Right atrium auricular region (tissue), 2 donors: ENCODE measurements around the gene PARP6. TPM values are rescaled to one million over a fixed set of nuclear protein-coding genes. Genes with fewer than 3 reads are reported as not detected.

Experiments used
- DNase-seq: peaks from one replicate; pipeline ENCODE4 v3.0.0-alpha.2; 2019; ENCODE audit warnings: low spot score
- H3K27ac ChIP-seq, 2 donors: fragments of 200-600 bp; sonication (generic); 1 replicate in 1 of 2; 2 replicates in 1 of 2; pipeline ENCODE4 v1.5.1; 2016 to 2019
- H3K27me3 ChIP-seq, 2 donors: fragments of 200-600 bp; sonication (generic); one replicate each; pipeline versions ENCODE4 v1.5.1 to v1.6.0; 2017 to 2019
- H3K36me3 ChIP-seq: fragments of 200-600 bp; sonication (generic); one replicate; pipeline ENCODE4 v1.5.1; 2016
- H3K4me1 ChIP-seq, 2 donors: fragments of 200-600 bp; sonication (generic); one replicate each; pipeline versions ENCODE4 v1.5.1 to v1.6.0; 2017 to 2019
- H3K4me3 ChIP-seq, 2 donors: fragments of 200-600 bp; sonication (generic); 1 replicate in 1 of 2; 2 replicates in 1 of 2; pipeline ENCODE4 v1.5.1; 2017 to 2019; ENCODE audit warnings: mild to moderate bottlenecking in 1 of 2, moderate library complexity in 1 of 2
- H3K9me3 ChIP-seq, 2 donors: fragments of 200-600 bp; sonication (generic); one replicate each; pipeline ENCODE4 v1.5.1; 2019
- total RNA-seq, 2 donors: library from RNA; depleted of rRNA; stranded (reverse); fragments of >200 nt; gene quantifications; one replicate each; pipeline ENCODE4 v1.1.0, GENCODE V29; 2016
- TF ChIP-seq, protein P1 (sequence below), 2 donors: fragments of 200-600 bp; sonication (generic); IDR thresholded peaks; one replicate each; pipeline ENCODE4 v1.5.1; 2019; ENCODE audit warnings: antibody characterized with exemption in 2 of 2

Gene PARP6
- total RNA-seq, 2 donors from 2014 or later = 29.9 to 44.1 TPM

GRCh38 chr15:72252663-72253299 lies 19.6 kb downstream of the PARP6 start:
- TF ChIP-seq, protein P1, sequence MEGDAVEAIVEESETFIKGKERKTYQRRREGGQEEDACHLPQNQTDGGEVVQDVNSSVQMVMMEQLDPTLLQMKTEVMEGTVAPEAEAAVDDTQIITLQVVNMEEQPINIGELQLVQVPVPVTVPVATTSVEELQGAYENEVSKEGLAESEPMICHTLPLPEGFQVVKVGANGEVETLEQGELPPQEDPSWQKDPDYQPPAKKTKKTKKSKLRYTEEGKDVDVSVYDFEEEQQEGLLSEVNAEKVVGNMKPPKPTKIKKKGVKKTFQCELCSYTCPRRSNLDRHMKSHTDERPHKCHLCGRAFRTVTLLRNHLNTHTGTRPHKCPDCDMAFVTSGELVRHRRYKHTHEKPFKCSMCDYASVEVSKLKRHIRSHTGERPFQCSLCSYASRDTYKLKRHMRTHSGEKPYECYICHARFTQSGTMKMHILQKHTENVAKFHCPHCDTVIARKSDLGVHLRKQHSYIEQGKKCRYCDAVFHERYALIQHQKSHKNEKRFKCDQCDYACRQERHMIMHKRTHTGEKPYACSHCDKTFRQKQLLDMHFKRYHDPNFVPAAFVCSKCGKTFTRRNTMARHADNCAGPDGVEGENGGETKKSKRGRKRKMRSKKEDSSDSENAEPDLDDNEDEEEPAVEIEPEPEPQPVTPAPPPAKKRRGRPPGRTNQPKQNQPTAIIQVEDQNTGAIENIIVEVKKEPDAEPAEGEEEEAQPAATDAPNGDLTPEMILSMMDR (IDR thresholded peaks at IDR 0.05) = no peak
- no peak overlapping the region for H3K4me3 ChIP-seq
- no peak for DNase-seq
- H3K27me3 ChIP-seq = no peaks in the 10 kb centered on the region
- no peaks in the 10 kb centered on the region for H3K9me3 ChIP-seq
- peaks cover 97% of the 10 kb centered on the region for H3K36me3 ChIP-seq
- H3K4me1 ChIP-seq = no peaks in the 10 kb centered on the region
- H3K27ac ChIP-seq = no peak overlapping the region

DNA sequence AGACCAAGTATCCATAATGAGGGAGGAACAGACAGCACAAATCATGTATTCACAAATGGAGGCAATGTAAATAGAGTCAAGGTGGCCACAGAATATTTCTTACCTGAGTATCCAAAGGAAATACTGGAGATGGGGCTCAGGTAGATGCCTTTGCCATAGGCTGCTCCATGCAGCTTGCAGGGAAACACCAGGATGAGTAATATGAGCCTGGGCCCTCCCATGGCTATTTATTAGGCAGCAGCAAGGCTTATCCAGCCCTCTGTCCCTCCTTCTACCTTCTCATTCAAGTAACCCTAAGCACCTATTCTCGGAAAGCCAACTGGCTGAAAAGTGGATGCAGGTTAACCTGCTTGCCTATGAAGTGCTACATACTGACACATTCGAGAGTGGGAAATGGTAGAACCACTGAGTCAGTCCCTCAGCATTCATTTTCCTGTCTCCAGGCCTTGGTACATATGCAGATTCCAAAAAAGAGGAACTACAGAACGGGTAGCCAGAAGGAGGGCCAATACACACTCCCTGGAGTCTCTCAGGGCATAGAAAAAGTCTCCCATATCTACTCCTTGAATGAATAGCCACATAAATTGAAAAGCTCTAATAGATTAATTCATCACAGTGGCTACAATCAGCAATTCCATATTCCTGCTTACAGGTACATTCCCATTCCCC lies 23.1 kb downstream of the PARP6 start:
- DNase-seq = no peak
- H3K36me3 ChIP-seq = peaks cover 81% of the 10 kb centered on the region

GRCh38 chr15:72248514-72248913 lies 23.8 kb downstream of the PARP6 start:
- TF ChIP-seq, protein P1 (IDR thresholded peaks at IDR 0.05) = no peak
- no peak overlapping the region for H3K27ac ChIP-seq
- H3K36me3 ChIP-seq = peaks cover 79% of the 10 kb centered on the region
- no peak for DNase-seq
- no peaks in the 10 kb centered on the region for H3K4me1 ChIP-seq
- H3K9me3 ChIP-seq = no peaks in the 10 kb centered on the region
- H3K4me3 ChIP-seq = no peak overlapping the region
- H3K27me3 ChIP-seq = no peaks in the 10 kb centered on the region

More for the DNA sequence above, 23.1 kb downstream of the PARP6 start:
- TF ChIP-seq, protein P1 (IDR thresholded peaks at IDR 0.05) = no peak
- Histone ChIP-seq H3K27ac (no peak overlapping the region), H3K4me3 (no peak overlapping the region), H3K27me3 (no peaks in the 10 kb centered on the region), H3K9me3 (no peaks in the 10 kb centered on the region), H3K4me1 (no peaks in the 10 kb centered on the region)

- Histone ChIP-seq H3K9me3 (no peaks in the 10 kb centered on the region), H3K36me3 (peaks cover 70% of the 10 kb centered on the region), H3K4me3 (no peak overlapping the region), H3K27me3 (no peaks in the 10 kb centered on the region), H3K4me1 (no peaks in the 10 kb centered on the region), H3K27ac (no peak overlapping the region)
- DNase-seq = no peak
- TF ChIP-seq, protein P1 (IDR thresholded peaks at IDR 0.05) = no peak
Observed at GRCh38 chr15:72242775-72243370, 29.5 kb downstream of the PARP6 start.

- peaks cover 54% of the 10 kb centered on the region for H3K36me3 ChIP-seq
- DNase-seq = no peak
Observed at GRCh38 chr15:72239652-72240051, 32.7 kb downstream of the PARP6 start.

More at GRCh38 chr15:72239652-72240051, 32.7 kb downstream of the PARP6 start:
- TF ChIP-seq, protein P1 (IDR thresholded peaks at IDR 0.05) = no peak
- Histone ChIP-seq H3K9me3 (no peaks in the 10 kb centered on the region), H3K27me3 (no peaks in the 10 kb centered on the region), H3K4me1 (peaks cover 0 to 8% of the 10 kb centered on the region in 2 donors), H3K4me3 (no peak overlapping the region), H3K27ac (no peak overlapping the region)
